Stimulated activated CD8-positive, alpha-beta memory T cell treated with anti-CD3 and anti-CD28 coated beads, Interleukin-15, amount 100 ng/mL, for 48 hours (primary cell): Measurements from ENCODE around the gene SLTM.
"Not testable (repeated sequence)": the region's sequence is repeated elsewhere in the genome, so short reads cannot be mapped to it uniquely, and the experiment has no call there.

ENCODE experiments used
- DNase-seq, 2 donors: peaks; one replicate each; pipeline ENCODE4 v3.0.0-alpha.2; 2020; ENCODE audit warnings: low read depth in 2 of 2

Gene SLTM

GRCh38 chr15:58876306-58877106, 57.0 kb downstream of the SLTM start:
- DNase-seq: no peak

GRCh38 chr15:58875343-58875742, 58.1 kb downstream of the SLTM start:
- DNase-seq: no peak

DNA sequence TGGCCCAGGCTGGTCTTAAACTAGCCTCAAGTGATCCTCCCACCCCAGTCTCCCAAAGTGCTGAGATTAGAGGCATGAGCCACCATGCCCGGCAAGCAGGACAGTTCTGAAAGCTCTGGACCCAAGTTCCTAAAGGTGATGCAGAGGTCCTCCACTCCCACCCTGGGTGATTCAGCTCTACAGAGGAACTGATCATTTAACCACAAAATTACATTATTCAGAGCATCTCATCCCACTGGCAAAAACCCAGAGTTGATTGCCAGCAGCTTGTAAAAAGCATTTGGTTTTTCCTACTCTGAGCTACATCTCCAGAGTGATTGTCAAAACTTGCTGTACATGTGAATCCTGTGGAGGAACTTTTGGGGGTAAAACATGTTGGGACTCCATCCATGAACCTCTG, 60.2 kb downstream of the SLTM start:
- no peak for DNase-seq

- no peak for DNase-seq
Measured at GRCh38 chr15:58870451-58870850, 63.0 kb downstream of the SLTM start.

DNA sequence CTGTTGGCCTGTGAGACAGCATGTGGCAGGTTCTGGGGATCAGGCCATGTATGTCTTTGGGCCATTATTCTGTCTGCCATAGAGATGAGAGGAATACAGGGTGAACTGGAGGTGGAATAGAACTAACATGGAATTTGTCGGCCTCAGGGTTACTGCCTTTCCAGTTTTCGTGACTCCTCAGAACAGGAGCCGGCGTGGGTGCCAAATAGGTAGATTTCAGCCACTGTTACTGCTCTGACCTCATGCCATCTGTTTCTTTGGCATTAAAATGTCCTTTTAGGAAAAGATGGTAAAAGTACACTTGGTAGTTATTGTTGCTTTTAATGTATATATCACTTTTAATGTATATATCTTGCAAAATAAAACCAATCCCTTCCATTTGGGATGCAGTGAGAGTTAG, 65.6 kb downstream of the SLTM start:
- DNase-seq: no peak

- DNase-seq: no peak
Measured at GRCh38 chr15:58865425-58865880, 68.0 kb downstream of the SLTM start.

GRCh38 chr15:58864602-58865424, 68.7 kb downstream of the SLTM start:
- DNase-seq: no peak

- DNase-seq: no peak
Measured at GRCh38 chr15:58862326-58862725, 71.2 kb downstream of the SLTM start.

DNA sequence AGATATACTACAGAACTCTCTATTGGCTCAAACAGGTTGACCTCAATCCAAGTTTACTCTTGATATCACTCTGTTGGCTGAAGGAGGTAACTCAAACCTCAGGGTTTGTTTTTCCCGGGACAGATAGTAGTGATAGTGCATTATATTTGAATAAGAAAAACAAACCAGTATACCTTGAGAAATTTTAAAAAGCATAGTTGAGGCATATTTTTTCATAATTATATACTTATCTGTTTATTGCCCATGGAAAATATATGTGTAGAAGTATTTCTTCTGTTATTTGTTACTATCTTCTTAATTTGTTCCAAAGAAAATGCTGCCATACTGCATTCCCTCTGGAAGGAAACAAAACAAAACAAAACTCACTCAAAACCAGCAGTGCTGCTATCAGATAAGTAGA, 76.9 kb downstream of the SLTM start:
- DNase-seq: not testable (repeated sequence)

DNA sequence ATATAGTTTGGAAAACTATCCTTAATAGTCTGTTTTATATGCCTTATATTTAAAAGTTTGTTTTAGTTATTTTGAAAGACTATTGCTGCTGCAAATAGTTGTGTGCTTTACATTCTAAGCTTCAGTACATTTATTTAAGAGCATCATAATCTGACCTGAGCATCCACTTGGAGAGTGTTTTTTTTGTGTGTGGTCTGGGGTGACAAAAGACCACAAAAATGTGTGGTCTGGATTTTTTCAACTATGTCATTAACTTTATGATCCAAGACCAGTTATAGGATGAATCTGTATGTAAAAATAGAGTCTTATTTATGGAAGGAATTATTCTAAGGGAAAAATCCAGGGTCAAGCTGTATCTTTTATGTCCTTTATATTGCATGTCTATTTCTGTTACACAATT, 77.4 kb downstream of the SLTM start:
- no peak for DNase-seq

DNA sequence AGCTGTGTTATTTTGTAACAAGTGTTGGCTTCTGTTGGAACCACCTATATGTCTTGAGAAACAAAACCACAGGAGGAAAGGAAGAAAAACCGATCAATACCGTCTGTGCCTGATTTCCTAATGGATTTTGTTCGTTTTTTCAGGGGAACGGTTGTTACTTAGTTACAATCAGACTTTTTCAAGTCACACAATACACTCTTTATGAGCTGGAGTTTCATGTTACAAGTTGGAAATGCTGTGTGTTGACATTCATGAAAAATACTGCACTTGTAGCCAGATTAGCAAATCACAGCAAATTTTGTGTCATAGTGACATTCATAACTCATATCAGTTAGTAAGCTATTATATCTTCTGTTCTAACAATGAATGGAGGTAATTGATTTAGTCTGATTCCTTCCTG, 78.9 kb downstream of the SLTM start:
- no peak for DNase-seq

- DNase-seq: no peak
Measured at GRCh38 chr15:58852347-58852746, 81.1 kb downstream of the SLTM start.

GRCh38 chr15:58851205-58851604, 82.3 kb downstream of the SLTM start:
- DNase-seq: not testable (repeated sequence)

- DNase-seq: no peak
Measured at GRCh38 chr15:58842713-58843396, 90.6 kb downstream of the SLTM start.

DNA sequence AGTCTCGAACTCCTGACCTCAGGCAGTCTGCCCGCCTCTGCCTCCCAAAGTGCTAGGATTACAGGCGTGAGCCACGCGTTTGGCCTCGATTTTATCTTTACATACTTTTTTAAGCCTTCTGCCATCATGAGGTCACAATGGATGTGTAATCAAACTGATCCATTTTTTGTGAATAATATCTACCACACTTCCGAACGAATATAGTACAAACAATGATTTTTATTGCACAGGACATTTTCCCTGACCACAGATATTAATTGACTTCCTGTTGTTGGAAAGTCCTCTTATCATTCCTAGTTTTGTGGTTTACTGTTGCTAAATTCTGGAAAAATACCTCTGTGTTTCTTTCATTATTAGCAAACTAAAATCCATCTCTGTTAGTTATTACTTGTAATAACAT, 93.4 kb downstream of the SLTM start:
- DNase-seq: no peak

DNA sequence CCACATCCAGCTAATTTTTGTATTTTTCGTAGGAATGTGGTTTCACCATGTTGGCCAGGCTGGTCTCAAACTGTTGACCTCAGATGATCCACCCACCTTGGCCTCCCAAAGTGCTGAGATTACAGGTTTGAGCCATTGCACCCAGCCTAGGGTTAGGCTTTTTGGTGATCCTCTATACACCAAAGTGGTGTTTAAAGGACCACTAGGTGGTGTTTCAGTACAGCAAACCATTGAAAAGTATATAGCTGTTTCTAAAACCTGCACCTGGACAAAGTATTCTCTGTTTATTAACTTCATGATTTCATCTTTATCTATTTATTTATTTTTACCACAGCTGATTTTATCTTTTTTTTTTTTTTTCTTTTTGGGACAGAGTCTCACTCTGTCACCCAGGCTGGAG, 94.0 kb downstream of the SLTM start:
- DNase-seq: no peak

- DNase-seq: not testable (repeated sequence)
Measured at GRCh38 chr15:58833681-58834426, 99.6 kb downstream of the SLTM start.

DNA sequence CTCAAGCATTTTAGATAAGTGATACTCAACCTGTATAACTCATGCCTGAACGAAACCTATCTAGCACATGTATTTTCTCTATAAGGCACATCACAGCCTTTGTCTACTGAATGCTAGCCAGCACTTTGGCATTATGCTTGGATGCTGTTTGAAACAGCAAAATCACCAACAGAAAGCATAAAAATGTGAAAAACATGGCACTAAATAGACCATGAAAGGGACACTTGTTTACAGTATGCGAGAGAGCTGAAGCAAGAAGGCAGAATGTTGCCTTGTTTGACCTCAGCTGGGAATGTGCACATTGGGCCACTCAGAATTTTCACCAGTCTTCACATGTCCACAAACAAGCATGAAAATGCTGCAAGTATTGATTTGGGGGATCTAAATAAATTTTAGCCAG, 102.9 kb downstream of the SLTM start:
- DNase-seq: no peak
